ENCODE results near the gene DAPP1.

- TF ChIP-seq EZH2 (IDR thresholded peaks at IDR 0.05; ENCODE audit: borderline replicate concordance, low read length), result no peak
- no peak for TF ChIP-seq CTCF (IDR thresholded peaks at IDR 0.05; ENCODE audit: low read length)
Observed at GRCh38 chr4:99894161-99894997, 77.8 kb downstream of the DAPP1 start, which contains the start of gene LAMTOR3.

Data from OCI-LY1 (cell line).